AG08396 (cell line): Measurements from ENCODE around the gene STARD3NL.
"Not testable (repeated sequence)": the region's sequence is repeated elsewhere in the genome, so short reads cannot be mapped to it uniquely, and the experiment has no call there.

ENCODE experiments used
- DNase-seq: peaks from one replicate; pipeline ENCODE4 v3.0.0; 2012; ENCODE audit warnings: low spot score, mixed read lengths

The STARD3NL gene

DNA sequence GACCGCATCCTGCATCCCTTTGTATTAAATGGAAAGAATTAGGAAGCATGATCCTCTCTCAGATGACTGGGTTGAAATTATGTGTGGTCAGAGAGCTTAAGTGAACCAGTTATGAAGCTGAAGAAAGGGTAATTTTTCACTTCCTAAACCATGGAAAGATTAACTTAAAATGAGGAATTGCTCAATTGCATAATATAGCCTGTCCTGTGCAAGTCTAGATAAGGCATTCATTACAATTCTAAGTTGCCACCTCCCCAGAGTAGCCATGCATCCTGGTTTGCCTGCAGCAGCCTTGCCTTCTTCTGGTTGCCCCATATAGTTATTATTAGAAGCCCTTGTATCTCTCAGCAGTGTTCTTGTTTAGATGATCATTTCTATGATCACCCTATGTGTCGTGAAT, 45.3 kb downstream of the STARD3NL start:
- DNase-seq, result no peak

GRCh38 chr7:38224392-38224791, 46.3 kb downstream of the STARD3NL start:
- DNase-seq, result no peak

DNA sequence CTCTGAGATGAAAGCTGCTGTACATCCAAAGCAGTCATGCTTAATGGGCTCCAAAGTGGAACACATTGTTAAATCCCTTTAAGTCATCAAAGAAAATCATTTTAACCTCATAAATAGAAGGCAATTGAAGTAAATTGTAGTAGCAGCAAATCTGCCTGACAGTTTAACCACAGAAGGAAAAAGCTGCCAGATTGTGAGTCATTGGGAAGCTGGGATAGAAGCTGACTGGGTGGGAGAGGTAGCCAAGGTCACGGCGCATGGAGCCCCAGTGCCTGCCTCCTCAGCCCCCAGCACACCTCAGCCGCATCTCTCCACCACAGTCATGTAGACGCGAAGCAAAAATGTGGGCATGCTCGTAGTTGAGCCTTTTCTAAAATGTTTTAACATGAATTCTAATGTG, 51.3 kb downstream of the STARD3NL start:
- no peak for DNase-seq

- DNase-seq, result no peak
Observed at GRCh38 chr7:38229884-38230642, 52.0 kb downstream of the STARD3NL start.

DNA sequence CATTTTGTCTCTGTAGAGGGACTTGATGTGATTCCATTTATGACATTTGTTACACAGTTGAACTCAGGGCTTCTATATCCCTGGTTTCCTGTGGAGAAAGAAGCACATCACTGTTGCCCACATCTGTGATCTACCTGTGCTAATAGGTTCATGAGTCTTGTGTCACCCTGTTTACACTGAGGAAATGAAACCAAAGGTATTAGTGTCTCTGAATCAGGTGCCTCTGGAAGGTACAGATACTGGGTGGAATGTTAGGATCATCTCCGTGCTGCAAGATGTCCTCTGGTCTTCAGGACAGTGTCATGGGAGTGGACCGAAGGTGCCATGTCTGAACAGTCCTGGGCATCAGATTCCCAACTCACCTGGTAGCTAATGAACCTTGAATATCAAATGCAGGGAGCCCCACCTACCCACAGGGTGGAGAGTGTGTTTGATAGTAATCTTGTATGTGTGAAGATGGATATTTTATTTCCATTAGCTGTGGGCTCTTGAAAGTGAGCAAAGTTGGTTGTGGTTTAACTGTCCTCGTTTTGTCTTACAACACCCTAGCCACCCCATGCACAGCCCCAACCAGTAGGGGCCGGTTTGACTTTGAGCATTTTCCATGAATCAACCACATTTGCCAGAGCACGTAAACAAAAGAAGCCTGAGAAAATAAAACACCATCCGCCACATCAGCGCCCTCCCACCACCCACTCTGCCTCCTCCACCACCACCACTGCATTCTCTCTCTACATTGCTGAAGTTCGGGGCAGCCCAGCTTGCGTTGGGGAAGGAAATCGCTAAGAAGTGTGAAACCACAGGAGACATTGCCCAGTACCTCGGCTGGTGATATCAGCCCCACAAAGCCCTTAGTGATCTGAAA, 54.7 kb downstream of the STARD3NL start:
- no peak for DNase-seq

DNA sequence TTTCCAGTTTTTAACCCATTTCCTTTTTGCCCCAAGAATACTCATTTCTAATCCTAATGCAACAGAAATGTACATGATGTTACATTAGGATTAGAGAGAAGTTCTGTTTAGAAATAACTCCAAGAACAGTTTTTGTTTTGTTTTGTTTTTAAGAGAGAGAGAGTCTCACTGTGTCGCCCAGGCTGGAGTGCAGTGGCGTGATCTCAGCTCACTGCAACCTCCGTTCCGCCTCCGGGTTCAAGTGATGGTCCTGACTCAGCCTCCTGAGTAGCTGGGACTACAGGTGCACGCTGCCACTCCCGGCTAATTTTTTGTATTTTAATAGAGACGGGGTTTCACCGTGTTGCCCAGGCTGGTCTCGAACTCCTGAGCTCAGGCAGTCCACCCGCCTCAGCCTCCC, 56.7 kb downstream of the STARD3NL start:
- DNase-seq, result not testable (repeated sequence)

DNA sequence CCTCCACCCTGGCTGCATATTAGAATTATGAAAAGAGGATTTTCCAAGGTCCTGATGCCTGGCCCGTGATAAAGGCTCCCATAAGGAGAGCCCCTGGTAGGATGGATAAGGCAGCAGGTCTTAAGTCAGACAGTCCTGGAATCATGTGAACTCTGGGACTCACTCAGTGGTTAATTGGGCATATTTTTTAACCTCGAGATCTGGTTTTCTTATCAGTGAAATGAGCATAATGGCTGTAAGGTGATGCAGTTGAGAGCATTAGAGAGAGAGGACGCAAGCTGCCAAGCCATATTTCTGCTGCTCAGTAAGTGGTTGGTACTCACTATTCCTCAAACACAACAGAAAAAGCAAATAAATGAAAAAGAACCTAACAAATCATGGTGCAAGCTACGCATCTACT, 57.6 kb downstream of the STARD3NL start:
- DNase-seq, result no peak

GRCh38 chr7:38239129-38239528, 61.1 kb downstream of the STARD3NL start:
- DNase-seq, result not testable (repeated sequence)

DNA sequence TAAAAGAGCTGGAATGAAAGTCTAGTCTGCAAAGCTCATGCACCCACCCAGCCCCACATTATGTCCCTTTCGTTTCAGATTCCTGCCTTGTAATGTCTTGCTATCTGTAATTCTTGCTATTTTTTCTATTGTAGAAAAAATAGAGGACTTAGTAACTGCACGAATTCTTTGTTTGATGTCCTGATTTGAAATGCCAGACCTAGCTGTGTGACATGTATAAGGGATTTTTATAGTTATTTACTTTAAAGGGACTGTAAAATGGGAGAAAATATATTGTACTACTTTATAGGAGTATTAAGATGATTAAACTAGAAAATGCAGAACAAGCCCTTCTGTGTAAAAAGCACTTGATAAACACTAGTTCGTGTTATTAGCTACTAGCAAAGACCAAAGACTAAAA, 63.0 kb downstream of the STARD3NL start:
- no peak for DNase-seq

GRCh38 chr7:38242814-38243213, 64.8 kb downstream of the STARD3NL start:
- no peak for DNase-seq

DNA sequence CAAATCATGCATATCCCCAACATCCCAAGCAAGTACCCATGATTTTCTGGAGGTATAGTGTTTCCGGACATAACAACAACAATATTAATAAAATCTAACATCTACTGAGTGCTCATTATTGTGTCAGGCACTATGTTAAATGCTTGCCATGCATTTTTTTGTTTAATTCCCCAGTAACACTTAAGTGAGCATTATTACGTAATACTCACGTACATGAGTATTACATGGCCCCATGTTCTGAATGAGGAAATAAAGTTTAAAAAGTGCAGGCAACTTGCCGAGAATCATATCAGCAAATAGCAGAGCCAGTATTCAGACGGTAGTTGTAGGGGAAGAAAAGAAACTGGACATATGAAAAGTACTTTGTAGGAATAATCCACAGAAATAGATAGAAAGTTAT, 65.3 kb downstream of the STARD3NL start:
- not testable (repeated sequence) for DNase-seq

- no peak for DNase-seq
Observed at GRCh38 chr7:38244516-38244915, 66.5 kb downstream of the STARD3NL start.

- no peak for DNase-seq
Observed at GRCh38 chr7:38245409-38245977, 67.4 kb downstream of the STARD3NL start.

GRCh38 chr7:38248069-38248567, 70.1 kb downstream of the STARD3NL start:
- no peak for DNase-seq

- not testable (repeated sequence) for DNase-seq
Observed at GRCh38 chr7:38249849-38250248, 71.8 kb downstream of the STARD3NL start.

DNA sequence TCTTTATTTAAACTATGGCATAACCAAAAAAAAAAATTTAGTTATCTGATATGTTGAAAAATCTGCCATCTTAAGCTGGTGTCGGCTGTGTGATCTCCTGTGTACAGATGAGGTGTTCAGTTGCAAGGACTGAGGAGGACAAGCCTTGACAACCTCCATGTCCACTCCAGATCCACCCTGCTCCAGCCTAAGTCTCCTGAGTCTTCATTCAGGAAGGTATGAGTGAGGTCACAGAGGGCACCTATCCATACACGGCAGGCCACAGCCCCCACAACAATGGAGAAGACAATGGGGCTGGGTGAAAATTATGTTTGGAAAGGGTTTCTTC, 79.3 kb downstream of the STARD3NL start:
- DNase-seq, result no peak

GRCh38 chr7:38259157-38259556, 81.1 kb downstream of the STARD3NL start:
- DNase-seq, result not testable (repeated sequence)

GRCh38 chr7:38261601-38262000, 83.6 kb downstream of the STARD3NL start:
- not testable (repeated sequence) for DNase-seq

DNA sequence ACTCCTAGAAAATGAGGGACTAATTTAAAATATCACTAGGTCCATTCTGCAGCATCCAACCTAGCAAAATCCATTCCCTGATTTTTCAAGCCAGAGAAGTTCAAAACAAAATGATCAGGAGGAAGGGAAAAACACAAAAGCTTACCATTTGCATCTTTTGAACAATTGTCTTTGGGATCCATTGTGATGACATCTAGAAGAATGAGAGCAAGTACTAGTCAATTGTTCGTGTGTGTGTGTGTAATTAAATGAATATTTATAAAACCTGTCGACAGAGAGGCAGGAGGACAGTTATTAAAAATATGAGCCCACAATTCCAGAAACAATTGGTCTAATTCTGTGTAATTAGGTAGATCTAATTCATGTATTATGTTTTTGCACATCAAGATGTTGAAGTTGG, 84.0 kb downstream of the STARD3NL start:
- DNase-seq, result not testable (repeated sequence)

DNA sequence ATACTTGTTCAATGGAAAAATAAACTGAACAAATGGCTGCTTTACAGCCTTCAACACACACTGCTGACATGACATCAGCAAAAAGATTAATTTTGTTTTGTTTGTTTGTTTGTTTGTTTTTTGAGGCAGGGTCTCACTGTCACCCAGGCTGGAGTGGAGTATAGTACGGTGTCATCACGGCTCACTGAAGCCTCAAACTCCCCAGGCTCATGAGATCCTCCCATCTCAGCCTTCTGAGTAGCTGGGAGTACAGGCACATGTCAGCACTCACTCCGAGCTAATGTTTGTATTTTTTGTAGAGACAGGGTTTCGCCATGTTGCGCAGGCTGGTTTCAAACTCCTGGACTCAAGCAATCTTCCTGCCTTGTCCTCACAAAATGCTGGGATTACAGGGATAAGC, 84.5 kb downstream of the STARD3NL start:
- no peak for DNase-seq

DNA sequence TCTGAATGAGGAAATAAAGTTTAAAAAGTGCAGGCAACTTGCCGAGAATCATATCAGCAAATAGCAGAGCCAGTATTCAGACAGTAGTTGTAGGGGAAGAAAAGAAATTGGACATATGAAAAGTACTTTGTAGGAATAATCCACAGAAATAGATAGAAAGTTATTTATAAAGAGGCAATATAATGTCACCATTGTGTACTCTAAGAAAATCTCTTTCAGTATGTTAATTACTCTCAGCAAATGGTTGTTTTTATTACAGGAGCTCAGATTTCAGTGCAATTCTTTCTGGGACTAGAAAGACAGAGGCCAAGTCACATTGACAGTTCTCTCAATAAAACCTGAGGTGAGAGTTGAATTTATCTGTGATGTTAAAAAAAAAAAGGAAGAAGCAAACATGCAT, 85.2 kb downstream of the STARD3NL start:
- not testable (repeated sequence) for DNase-seq

DNA sequence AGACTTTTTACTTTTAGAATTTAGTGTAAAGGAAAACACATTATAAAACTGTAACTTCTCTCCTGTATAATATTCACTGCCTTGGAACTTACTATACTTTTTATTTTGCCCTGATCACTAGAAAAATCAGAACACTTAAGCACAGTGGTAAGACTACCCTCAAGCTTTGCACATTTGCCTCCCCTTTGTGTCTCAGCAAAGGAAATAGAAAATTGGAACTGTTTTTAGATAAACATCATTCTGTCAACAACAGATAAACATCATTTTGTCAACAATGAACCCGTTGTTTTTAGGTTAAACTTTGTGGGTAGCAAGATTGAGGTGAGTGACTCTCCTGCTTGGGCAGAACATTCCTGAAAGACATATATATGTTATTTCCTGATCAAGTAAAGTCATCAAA, 86.6 kb downstream of the STARD3NL start:
- DNase-seq, result not testable (repeated sequence)

- DNase-seq, result not testable (repeated sequence)
Observed at GRCh38 chr7:38265958-38266357, 87.9 kb downstream of the STARD3NL start.
